GM19455 (cell line): ENCODE results near the gene AKR1B1.

ENCODE experiments used
- ATAC-seq: cut with Tn5 transposase; IDR thresholded peaks from one replicate; pipeline ENCODE4 v1.9.1; 2021; ENCODE audit not compliant: unreplicated experiment

Gene AKR1B1

GRCh38 chr7:134470864-134471263, 12.0 kb upstream of the AKR1B1 start:
- no peak for ATAC-seq

GRCh38 chr7:134469622-134470021, 10.7 kb upstream of the AKR1B1 start:
- ATAC-seq = no peak

GRCh38 chr7:134468475-134468874, 9.6 kb upstream of the AKR1B1 start:
- ATAC-seq = no peak

- no peak for ATAC-seq
Measured at GRCh38 chr7:134468054-134468453, 9.2 kb upstream of the AKR1B1 start.

- no peak for ATAC-seq
Measured at GRCh38 chr7:134465491-134465890, 6.6 kb upstream of the AKR1B1 start.

- no peak for ATAC-seq
Measured at GRCh38 chr7:134464496-134464895, 5.6 kb upstream of the AKR1B1 start.

GRCh38 chr7:134463751-134464150, 4.9 kb upstream of the AKR1B1 start:
- ATAC-seq = no peak

GRCh38 chr7:134462337-134462925, 3.5 kb upstream of the AKR1B1 start:
- ATAC-seq = no peak

- no peak for ATAC-seq
Measured at GRCh38 chr7:134461916-134462315, 3.0 kb upstream of the AKR1B1 start.

- ATAC-seq = no peak
Measured at GRCh38 chr7:134459981-134460380, 1.1 kb upstream of the AKR1B1 start.

GRCh38 chr7:134458341-134458805, 527 bp downstream of the AKR1B1 start:
- peak; percentile 62 for ATAC-seq

- no peak for ATAC-seq
Measured at GRCh38 chr7:134457210-134457609, 1.7 kb downstream of the AKR1B1 start.

GRCh38 chr7:134454277-134454676, 4.6 kb downstream of the AKR1B1 start:
- no peak for ATAC-seq

GRCh38 chr7:134453518-134453917, 5.4 kb downstream of the AKR1B1 start:
- ATAC-seq = no peak

GRCh38 chr7:134452991-134453473, 5.9 kb downstream of the AKR1B1 start:
- no peak for ATAC-seq

GRCh38 chr7:134452419-134452838, 6.5 kb downstream of the AKR1B1 start:
- ATAC-seq = no peak

- ATAC-seq = no peak
Measured at GRCh38 chr7:134451656-134452055, 7.2 kb downstream of the AKR1B1 start.

- ATAC-seq = no peak
Measured at GRCh38 chr7:134450294-134451000, 8.5 kb downstream of the AKR1B1 start.

GRCh38 chr7:134449680-134450079, 9.2 kb downstream of the AKR1B1 start:
- no peak for ATAC-seq

GRCh38 chr7:134448356-134449229, 10.3 kb downstream of the AKR1B1 start:
- no peak for ATAC-seq

GRCh38 chr7:134447383-134447782, 11.5 kb downstream of the AKR1B1 start:
- ATAC-seq = no peak

- no peak for ATAC-seq
Measured at GRCh38 chr7:134446923-134447322, 12.0 kb downstream of the AKR1B1 start.
